ENCODE results near the gene CFAP210. TPM values are rescaled to one million over a fixed set of nuclear protein-coding genes. Genes with fewer than 3 reads are reported as not detected.

Gene CFAP210
- total RNA-seq, 1 experiment from 2014 or later, result not detected

DNA sequence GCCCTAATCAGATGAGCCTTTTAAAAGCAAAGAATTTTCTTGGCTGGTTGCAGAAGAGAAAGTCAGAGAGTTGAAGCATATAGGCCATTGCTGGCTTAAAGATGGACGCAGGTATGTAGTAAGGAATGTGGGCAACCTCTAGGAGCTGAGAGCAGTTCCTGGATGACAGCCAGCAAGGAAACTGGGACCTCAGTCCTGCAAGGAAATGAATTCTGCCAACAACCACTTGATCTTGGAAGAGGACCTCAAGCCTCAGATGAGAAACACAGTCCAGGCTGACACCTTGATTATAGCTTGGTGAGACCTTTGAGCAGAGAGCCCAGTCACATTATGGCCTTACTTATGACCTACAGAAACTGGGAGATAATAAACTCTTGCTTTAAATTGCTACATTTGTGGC lies 15.8 kb upstream of the CFAP210 start (continued):
- TF ChIP-seq, protein P1, sequence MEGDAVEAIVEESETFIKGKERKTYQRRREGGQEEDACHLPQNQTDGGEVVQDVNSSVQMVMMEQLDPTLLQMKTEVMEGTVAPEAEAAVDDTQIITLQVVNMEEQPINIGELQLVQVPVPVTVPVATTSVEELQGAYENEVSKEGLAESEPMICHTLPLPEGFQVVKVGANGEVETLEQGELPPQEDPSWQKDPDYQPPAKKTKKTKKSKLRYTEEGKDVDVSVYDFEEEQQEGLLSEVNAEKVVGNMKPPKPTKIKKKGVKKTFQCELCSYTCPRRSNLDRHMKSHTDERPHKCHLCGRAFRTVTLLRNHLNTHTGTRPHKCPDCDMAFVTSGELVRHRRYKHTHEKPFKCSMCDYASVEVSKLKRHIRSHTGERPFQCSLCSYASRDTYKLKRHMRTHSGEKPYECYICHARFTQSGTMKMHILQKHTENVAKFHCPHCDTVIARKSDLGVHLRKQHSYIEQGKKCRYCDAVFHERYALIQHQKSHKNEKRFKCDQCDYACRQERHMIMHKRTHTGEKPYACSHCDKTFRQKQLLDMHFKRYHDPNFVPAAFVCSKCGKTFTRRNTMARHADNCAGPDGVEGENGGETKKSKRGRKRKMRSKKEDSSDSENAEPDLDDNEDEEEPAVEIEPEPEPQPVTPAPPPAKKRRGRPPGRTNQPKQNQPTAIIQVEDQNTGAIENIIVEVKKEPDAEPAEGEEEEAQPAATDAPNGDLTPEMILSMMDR (IDR thresholded peaks at IDR 0.05 in 2 of 3, conservative IDR thresholded peaks at IDR 0.05 in 1 of 3; ENCODE audit: borderline replicate concordance in 1 of 3, insufficient read depth in 1 of 3, low read depth in 2 of 3, low read length in 2 of 3), result no peak
- TF ChIP-seq ZFX (IDR thresholded peaks at IDR 0.05) (no peak), SP1 (IDR thresholded peaks at IDR 0.05; ENCODE audit: low read depth) (no peak), EZH2 (IDR thresholded peaks at IDR 0.05) (no peak), ELF1 (IDR thresholded peaks at IDR 0.05; ENCODE audit: borderline replicate concordance, low read depth) (no peak), CEBPB (IDR thresholded peaks at IDR 0.05; ENCODE audit: low read depth) (no peak), EZH2phosphoT487 (IDR thresholded peaks at IDR 0.05; ENCODE audit: borderline replicate concordance) (no peak), ZNF274 (IDR thresholded peaks at IDR 0.05; ENCODE audit: low read depth, low read length) (no peak), POLR2AphosphoS5 (IDR thresholded peaks at IDR 0.05; ENCODE audit: low read depth, low read length) (no peak), CBX3 (IDR thresholded peaks at IDR 0.05; ENCODE audit: low read depth) (no peak), RAD21 (IDR thresholded peaks at IDR 0.05; ENCODE audit: low read depth) (no peak)

DNA sequence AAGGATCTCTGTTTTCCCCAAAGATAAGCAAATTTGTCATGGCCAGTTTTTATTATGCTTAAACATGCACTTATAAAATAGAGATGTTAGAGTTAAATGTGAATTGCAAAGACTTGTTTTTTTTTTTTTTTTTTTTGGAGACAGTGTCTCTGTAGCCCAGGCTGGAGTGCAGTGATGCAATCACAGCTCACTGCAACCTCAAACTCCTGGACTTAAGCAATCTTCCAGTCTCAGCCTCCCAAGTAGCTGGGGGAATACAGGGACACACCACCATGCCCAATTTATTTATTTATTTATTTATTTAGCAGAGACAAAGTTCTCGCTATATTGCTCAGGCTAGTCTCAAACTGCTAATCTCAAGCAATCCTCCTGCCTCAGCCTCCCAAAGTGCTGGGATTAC lies 15.1 kb upstream of the CFAP210 start:
- Histone ChIP-seq H3K79me2 (ENCODE audit: insufficient read depth, low read length) (no peaks in the 10 kb centered on the region), H3K9me2 (ENCODE audit: insufficient read depth) (no peaks in the 10 kb centered on the region), H3K27me3 (ENCODE audit: insufficient read depth, low read length) (no peaks in the 10 kb centered on the region), H3K9ac (ENCODE audit: low read length) (no peak overlapping the region), H2AFZ (ENCODE audit: low read depth, low read length, poor library complexity, severe bottlenecking) (no peak overlapping the region), H3K4me1 (ENCODE audit: control insufficient read depth in 1 of 2, insufficient read depth in 2 of 2, low read length in 2 of 2) (no peaks in the 10 kb centered on the region), H3K27ac (ENCODE audit: low read depth, low read length) (no peak overlapping the region), H4K20me1 (ENCODE audit: insufficient read depth) (no peaks in the 10 kb centered on the region), H3K4me2 (ENCODE audit: low read length) (no peak overlapping the region), H3K4me3 (replicated peaks in 1 of 2; ENCODE audit: low read depth in 1 of 2, low read length in 2 of 2) (no peak overlapping the region), H3K9me3 (ENCODE audit: control insufficient read depth in 1 of 2, insufficient read depth in 1 of 2, low read depth in 1 of 2, low read length in 2 of 2) (no peaks in the 10 kb centered on the region), H3K36me3 (ENCODE audit: control insufficient read depth in 1 of 2, insufficient read depth in 2 of 2, low read length in 2 of 2) (no peaks in the 10 kb centered on the region)
- CTCF ChIA-PET, result no interaction called here
- ATAC-seq, result no peak
- no TSS peak for BruUV-seq (replicated peaks)
- intact Hi-C loops (cut with micrococcal nuclease), result no loop called here
- POLR2A ChIA-PET, result no interaction called here
- RAD21 ChIA-PET (ENCODE audit: low non-redundant PET in 1 of 2, low total read pairs in 2 of 2, uncharacterized antibody in 2 of 2, unreplicated experiment in 2 of 2), result no interaction called here
- TF ChIP-seq, protein P1 (IDR thresholded peaks at IDR 0.05 in 2 of 3, conservative IDR thresholded peaks at IDR 0.05 in 1 of 3; ENCODE audit: borderline replicate concordance in 1 of 3, insufficient read depth in 1 of 3, low read depth in 2 of 3, low read length in 2 of 3), result no peak
- TF ChIP-seq POLR2A (IDR thresholded peaks at IDR 0.05; ENCODE audit: borderline replicate concordance, extremely low read depth, insufficient read depth, insufficient read length) (no peak), CBX3 (IDR thresholded peaks at IDR 0.05; ENCODE audit: low read depth) (no peak), SP1 (IDR thresholded peaks at IDR 0.05; ENCODE audit: low read depth) (no peak), EGR1 (IDR thresholded peaks at IDR 0.05; ENCODE audit: low read depth) (no peak), SRF (IDR thresholded peaks at IDR 0.05; ENCODE audit: low read depth) (no peak), SIN3A (IDR thresholded peaks at IDR 0.05; ENCODE audit: low read depth) (no peak)
- DNase-seq (ENCODE audit: low read depth, low spot score), result no peak

Measured in HCT116 (cell line).